ENCODE results near the gene RPS3.
A peak's percentile ranks its signal among the peaks of the same experiment; 100 is the strongest.

GRCh38 chr11:75388386-75389275, 10.7 kb upstream of the RPS3 start:
- TF ChIP-seq CTCF (tag by site-specific recombination; IDR thresholded peaks at IDR 0.05) (peak; percentile 58), BCL11A (tag by site-specific recombination; IDR thresholded peaks at IDR 0.05; ENCODE audit: low read depth) (no peak), TSHZ1 (tag by site-specific recombination; IDR thresholded peaks at IDR 0.05; ENCODE audit: borderline replicate concordance) (no peak), KLF17 (tag by site-specific recombination; IDR thresholded peaks at IDR 0.05) (no peak), ZNF302 (tag by site-specific recombination; IDR thresholded peaks at IDR 0.05; ENCODE audit: low read depth) (no peak), SP2 (tag by site-specific recombination; IDR thresholded peaks at IDR 0.05) (no peak), SP3 (tag by site-specific recombination; IDR thresholded peaks at IDR 0.05) (no peak), GLI4 (tag by site-specific recombination; IDR thresholded peaks at IDR 0.05) (no peak), ZNF501 (tag by site-specific recombination; IDR thresholded peaks at IDR 0.05) (no peak), REST (tag by site-specific recombination; IDR thresholded peaks at IDR 0.05) (no peak), ZNF596 (tag by site-specific recombination; IDR thresholded peaks at IDR 0.05) (no peak), ZNF837 (tag by site-specific recombination; IDR thresholded peaks at IDR 0.05) (no peak), KLF9 (tag by site-specific recombination; IDR thresholded peaks at IDR 0.05; ENCODE audit: low read depth) (no peak)

Measured in HEK293 (cell line).